HepG2 (cell line): ENCODE measurements around the gene GDF15. TPM values are rescaled to one million over a fixed set of nuclear protein-coding genes. Genes with fewer than 3 reads are reported as not detected.

Experiments used
- CENPX ChIP-seq: sonication (generic); formaldehyde crosslinking; IDR thresholded peaks from 2 replicates; pipeline ENCODE4 v1.9.0; 2021; ENCODE audit warnings: mild to moderate bottlenecking, missing genetic modification reagents, moderate library complexity
- EHMT2 ChIP-seq: fragments of 200-600 bp; sonication (generic); IDR thresholded peaks from 2 replicates; pipeline ENCODE4 v1.7.0; 2017; ENCODE audit warnings: antibody characterized with exemption, low read depth, low read length, borderline replicate concordance
- ETV6 ChIP-seq: sonication (generic); formaldehyde crosslinking; conservative IDR thresholded peaks from 2 replicates; pipeline ENCODE4 v1.4.0; 2020; ENCODE audit warnings: missing genetic modification reagents
- FLYWCH1 ChIP-seq: sonication (generic); formaldehyde crosslinking; IDR thresholded peaks from 2 replicates; pipeline ENCODE4 v1.8.1; 2023; ENCODE audit warnings: mild to moderate bottlenecking, missing genetic modification reagents
- GABPB1 ChIP-seq: IDR thresholded peaks from 2 replicates; pipeline ENCODE4 v1.6.1; 2016; ENCODE audit warnings: mild to moderate bottlenecking, missing genetic modification reagents, moderate library complexity, missing compliant biosample characterization
- MTA1 ChIP-seq: sonication (generic); formaldehyde crosslinking; IDR thresholded peaks from 2 replicates; pipeline ENCODE4 v1.4.0; 2020; ENCODE audit warnings: missing genetic modification reagents, mild to moderate bottlenecking, borderline replicate concordance
- SOX13 ChIP-seq, 3 experiments: fragments of 450-650 bp in 1 of 3; sonication (generic) in 1 of 3; formaldehyde crosslinking in 1 of 3; IDR thresholded peaks in 2 of 3; conservative IDR thresholded peaks in 1 of 3; 2 replicates each; pipeline versions ENCODE4 v1.5.0 to v1.6.1; 2016 to 2020; ENCODE audit warnings: antibody characterized with exemption in 1 of 3, mild to moderate bottlenecking in 1 of 3, missing compliant biosample characterization in 1 of 3, missing genetic modification reagents in 1 of 3, moderate library complexity in 1 of 3
- TCF12 ChIP-seq, 2 experiments: fragments of 450-650 bp in 1 of 2; sonication (generic) in 1 of 2; formaldehyde crosslinking in 1 of 2; IDR thresholded peaks; 2 replicates each; pipeline versions ENCODE4 v1.6.1 to v1.8.0; 2017 to 2022; ENCODE audit warnings: antibody characterized with exemption in 1 of 2, mild to moderate bottlenecking in 1 of 2, missing genetic modification reagents in 1 of 2, moderate library complexity in 1 of 2
- TSC22D2 ChIP-seq: sonication (generic); formaldehyde crosslinking; IDR thresholded peaks from 2 replicates; pipeline ENCODE4 v1.5.1; 2020; ENCODE audit warnings: missing genetic modification reagents, mild to moderate bottlenecking, borderline replicate concordance
- ZFP82 ChIP-seq: sonication (generic); formaldehyde crosslinking; IDR thresholded peaks from 2 replicates; pipeline ENCODE4 v1.5.1; 2020; ENCODE audit warnings: mild to moderate bottlenecking, missing genetic modification reagents, borderline replicate concordance
- ZNF597 ChIP-seq: sonication (generic); formaldehyde crosslinking; IDR thresholded peaks from 2 replicates; pipeline ENCODE4 v1.5.0; 2020; ENCODE audit warnings: missing genetic modification reagents
- ZNF598 ChIP-seq: sonication (generic); formaldehyde crosslinking; IDR thresholded peaks from 2 replicates; pipeline ENCODE4 v1.5.1; 2020; ENCODE audit warnings: mild to moderate bottlenecking, missing genetic modification reagents, borderline replicate concordance
- ZNF7 ChIP-seq: IDR thresholded peaks from 2 replicates; pipeline ENCODE4 v1.6.1; 2016; ENCODE audit warnings: missing biosample characterization, missing genetic modification reagents
- ZNF770 ChIP-seq: sonication (generic); formaldehyde crosslinking; IDR thresholded peaks from 2 replicates; pipeline ENCODE4 v1.5.0; 2020; ENCODE audit warnings: mild to moderate bottlenecking, missing genetic modification reagents
- polyA plus RNA-seq, 8 experiments: library from polyadenylated mRNA; depleted of rRNA in 3 of 8; stranded (reverse) in 7 of 8; unstranded in 1 of 8; fragments of >200 nt; fragmentation: Illumina TruSeq in 4 of 8; extraction: Trizol in 4 of 8; gene quantifications; 2 replicates each; pipeline versions ENCODE4 v1.2.1 to v1.2.3, GENCODE V29; 2011 to 2016; ENCODE audit warnings: low read depth in 4 of 8, missing spikeins in 1 of 8, mixed read lengths in 1 of 8; ENCODE audit not compliant: insufficient read depth in 1 of 8
- total RNA-seq, 5 experiments: library from RNA; depleted of rRNA; stranded (reverse); fragments of >200 nt; fragmentation: Illumina TruSeq; extraction: Trizol; gene quantifications; 2 replicates each; pipeline ENCODE4 v1.2.3, GENCODE V29; 2016; ENCODE audit warnings: low read depth in 1 of 5
- TF ChIP-seq, protein P1 (sequence below): sonication (generic); formaldehyde crosslinking; IDR thresholded peaks from 2 replicates; pipeline ENCODE4 v1.9.0; 2022; ENCODE audit warnings: low read depth, missing genetic modification reagents
- TF ChIP-seq, protein P2 (sequence below): sonication (generic); formaldehyde crosslinking; IDR thresholded peaks from 2 replicates; pipeline ENCODE4 v1.8.1; 2023; ENCODE audit warnings: mild to moderate bottlenecking, missing genetic modification reagents

GDF15 gene
- total and polyA plus RNA-seq, 2 of the 13 experiments (the other 11 are each of a cell fraction or from before 2014, with no cell fraction given), result 146 to 422 TPM

DNA sequence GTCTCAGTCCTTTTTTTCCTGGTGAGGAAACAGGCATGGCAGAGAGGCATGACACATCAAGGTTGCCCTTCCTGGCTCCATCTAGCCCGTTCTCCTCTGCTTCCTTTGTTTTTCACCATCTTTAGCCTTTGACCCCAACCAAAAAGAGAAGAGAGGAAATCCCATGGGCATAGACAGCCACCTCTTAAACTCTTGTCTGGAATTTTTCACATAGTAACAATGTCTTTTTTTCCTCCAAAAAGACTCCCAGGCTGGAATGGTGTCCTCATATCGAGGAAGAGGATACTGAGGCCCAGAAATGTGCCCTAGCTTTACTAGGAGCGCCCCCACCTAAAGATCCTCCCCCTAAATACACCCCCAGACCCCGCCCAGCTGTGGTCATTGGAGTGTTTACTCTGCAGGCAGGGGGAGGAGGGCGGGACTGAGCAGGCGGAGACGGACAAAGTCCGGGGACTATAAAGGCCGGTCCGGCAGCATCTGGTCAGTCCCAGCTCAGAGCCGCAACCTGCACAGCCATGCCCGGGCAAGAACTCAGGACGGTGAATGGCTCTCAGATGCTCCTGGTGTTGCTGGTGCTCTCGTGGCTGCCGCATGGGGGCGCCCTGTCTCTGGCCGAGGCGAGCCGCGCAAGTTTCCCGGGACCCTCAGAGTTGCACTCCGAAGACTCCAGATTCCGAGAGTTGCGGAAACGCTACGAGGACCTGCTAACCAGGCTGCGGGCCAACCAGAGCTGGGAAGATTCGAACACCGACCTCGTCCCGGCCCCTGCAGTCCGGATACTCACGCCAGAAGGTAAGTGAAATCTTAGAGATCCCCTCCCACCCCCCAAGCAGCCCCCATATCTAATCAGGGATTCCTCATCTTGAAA lies at the start of gene GDF15 (continued):
- TF ChIP-seq ZNF598 (CRISPR knock-in tag) (no peak; the same call in 1 of the 2 replicates), ZNF770 (CRISPR knock-in tag) (peak; percentile 67), ETV6 (CRISPR knock-in tag) (peak; percentile 83), FLYWCH1 (CRISPR knock-in tag) (peak; percentile 91; the same call in 1 of the 2 replicates), CENPX (CRISPR knock-in tag) (0 out of 2 replicates have a peak, but pooled peaks have one; percentile 18), TCF12 (IDR thresholded peaks at IDR 0.05) (no peak), TCF12 (CRISPR knock-in tag; IDR thresholded peaks at IDR 0.05) (peak; percentile 71; the same call in 1 of the 2 replicates), ZNF597 (0 out of 2 replicates have a peak, but pooled peaks have one; percentile 88), ZFP82 (no peak), MTA1 (CRISPR knock-in tag) (peak; percentile 91; the same call in 1 of the 2 replicates), SOX13 (IDR thresholded peaks at IDR 0.05) (peak; percentile 39; the same call in 1 of the 2 replicates), SOX13 (CRISPR knock-in tag; conservative IDR thresholded peaks at IDR 0.05 in 1 of 2, IDR thresholded peaks at IDR 0.05 in 1 of 2) (peak in 1 of 2 experiments; percentile 78; a peak in 1 of 4 replicates), TSC22D2 (CRISPR knock-in tag) (peak; percentile 64; the same call in 1 of the 2 replicates), EHMT2 (no peak), ZNF7 (CRISPR knock-in tag) (no peak), GABPB1 (CRISPR knock-in tag) (peak; percentile 72)
- TF ChIP-seq, protein P1, sequence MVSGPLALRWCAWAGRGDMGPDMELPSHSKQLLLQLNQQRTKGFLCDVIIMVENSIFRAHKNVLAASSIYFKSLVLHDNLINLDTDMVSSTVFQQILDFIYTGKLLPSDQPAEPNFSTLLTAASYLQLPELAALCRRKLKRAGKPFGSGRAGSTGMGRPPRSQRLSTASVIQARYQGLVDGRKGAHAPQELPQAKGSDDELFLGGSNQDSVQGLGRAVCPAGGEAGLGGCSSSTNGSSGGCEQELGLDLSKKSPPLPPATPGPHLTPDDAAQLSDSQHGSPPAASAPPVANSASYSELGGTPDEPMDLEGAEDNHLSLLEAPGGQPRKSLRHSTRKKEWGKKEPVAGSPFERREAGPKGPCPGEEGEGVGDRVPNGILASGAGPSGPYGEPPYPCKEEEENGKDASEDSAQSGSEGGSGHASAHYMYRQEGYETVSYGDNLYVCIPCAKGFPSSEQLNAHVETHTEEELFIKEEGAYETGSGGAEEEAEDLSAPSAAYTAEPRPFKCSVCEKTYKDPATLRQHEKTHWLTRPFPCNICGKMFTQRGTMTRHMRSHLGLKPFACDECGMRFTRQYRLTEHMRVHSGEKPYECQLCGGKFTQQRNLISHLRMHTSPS (CRISPR knock-in tag), result 0 out of 2 replicates have a peak, but pooled peaks have one; percentile 28
- TF ChIP-seq, protein P2, sequence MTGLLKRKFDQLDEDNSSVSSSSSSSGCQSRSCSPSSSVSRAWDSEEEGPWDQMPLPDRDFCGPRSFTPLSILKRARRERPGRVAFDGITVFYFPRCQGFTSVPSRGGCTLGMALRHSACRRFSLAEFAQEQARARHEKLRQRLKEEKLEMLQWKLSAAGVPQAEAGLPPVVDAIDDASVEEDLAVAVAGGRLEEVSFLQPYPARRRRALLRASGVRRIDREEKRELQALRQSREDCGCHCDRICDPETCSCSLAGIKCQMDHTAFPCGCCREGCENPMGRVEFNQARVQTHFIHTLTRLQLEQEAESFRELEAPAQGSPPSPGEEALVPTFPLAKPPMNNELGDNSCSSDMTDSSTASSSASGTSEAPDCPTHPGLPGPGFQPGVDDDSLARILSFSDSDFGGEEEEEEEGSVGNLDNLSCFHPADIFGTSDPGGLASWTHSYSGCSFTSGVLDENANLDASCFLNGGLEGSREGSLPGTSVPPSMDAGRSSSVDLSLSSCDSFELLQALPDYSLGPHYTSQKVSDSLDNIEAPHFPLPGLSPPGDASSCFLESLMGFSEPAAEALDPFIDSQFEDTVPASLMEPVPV (CRISPR knock-in tag), result peak; percentile 73
